ENCODE measurements around the gene ACTN3.

The ACTN3 gene

GRCh38 chr11:66545701-66546367, 869 bp upstream of the ACTN3 start, which contains the start of gene ZDHHC24:
Gene ZDHHC24 (minus strand): TSS chr11:66546048. CDS start chr11:66546003, 45 bp downstream.
- peak; percentile 86 for DNase-seq

- DNase-seq: no peak
These were observed 411 bp downstream of the ACTN3 start for GRCh38 chr11:66546966-66547661.

- DNase-seq: no peak
These were observed 933 bp downstream of the ACTN3 start for GRCh38 chr11:66547662-66548009.

- peak; percentile 72 for DNase-seq
These were observed 1.3 kb downstream of the ACTN3 start for GRCh38 chr11:66548041-66548440.

- DNase-seq: no peak
These were observed 2.3 kb downstream of the ACTN3 start for GRCh38 chr11:66548774-66549630.

GRCh38 chr11:66549696-66550095, 3.0 kb downstream of the ACTN3 start:
- no peak for DNase-seq

GRCh38 chr11:66550887-66551286, 4.2 kb downstream of the ACTN3 start:
- no peak for DNase-seq

- no peak for DNase-seq
These were observed 7.9 kb downstream of the ACTN3 start for GRCh38 chr11:66554602-66555001.

- DNase-seq: no peak
These were observed 8.7 kb downstream of the ACTN3 start for GRCh38 chr11:66555416-66555815.

GRCh38 chr11:66556086-66556485, 9.4 kb downstream of the ACTN3 start:
- DNase-seq: no peak

GRCh38 chr11:66557733-66558326, 11.1 kb downstream of the ACTN3 start:
- no peak for DNase-seq

- DNase-seq: no peak
These were observed 12.6 kb downstream of the ACTN3 start for GRCh38 chr11:66559142-66559865.

GRCh38 chr11:66559866-66560676, 13.4 kb downstream of the ACTN3 start:
- DNase-seq: no peak

GRCh38 chr11:66561178-66561974, 14.7 kb downstream of the ACTN3 start:
- DNase-seq: no peak

- DNase-seq: no peak
These were observed 15.2 kb downstream of the ACTN3 start for GRCh38 chr11:66561975-66562248.

- no peak for DNase-seq
These were observed 15.6 kb downstream of the ACTN3 start for GRCh38 chr11:66562275-66562674.

GRCh38 chr11:66562907-66563583, 16.3 kb downstream of the ACTN3 start:
- DNase-seq: no peak

- no peak for DNase-seq
These were observed 17.1 kb downstream of the ACTN3 start for GRCh38 chr11:66563832-66564231.

GRCh38 chr11:66564538-66564937, 17.8 kb downstream of the ACTN3 start:
- DNase-seq: no peak

GRCh38 chr11:66564984-66565383, 18.3 kb downstream of the ACTN3 start:
- DNase-seq: no peak

- no peak for DNase-seq
These were observed 19.5 kb downstream of the ACTN3 start for GRCh38 chr11:66566221-66566620.
